Activated CD4-positive, CD25-positive, alpha-beta regulatory T cell treated with anti-CD3 and anti-CD28 coated beads, Interleukin-2, amount 50 U/mL, for 16 hours (primary cell): ENCODE measurements around the gene RELA.
"Not testable (repeated sequence)": the region's sequence is repeated elsewhere in the genome, so short reads cannot be mapped to it uniquely, and the experiment has no call there.

Experiments used
- DNase-seq: peaks from one replicate; pipeline ENCODE4 v3.0.0-alpha.2; 2020; ENCODE audit warnings: low read depth, low spot score

The RELA gene

GRCh38 chr11:65662799-65663638, at the start of gene RELA:
Gene RELA, minus strand, starts transcription at chr11:65662916. Its CDS starts 84 bp downstream, at chr11:65662832.
- DNase-seq = peak; percentile 74

GRCh38 chr11:65711785-65712632, 49.3 kb upstream of the RELA start, which contains the start of gene KAT5:
Gene KAT5, plus strand, starts transcription at chr11:65712252. Its CDS starts 16 bp downstream, at chr11:65712268.
- DNase-seq = peak; percentile 95

GRCh38 chr11:65710421-65710820, 47.7 kb upstream of the RELA start:
- no peak for DNase-seq

GRCh38 chr11:65709661-65710060, 46.9 kb upstream of the RELA start:
- DNase-seq = no peak

- DNase-seq = no peak
These were observed 45.7 kb upstream of the RELA start for GRCh38 chr11:65708451-65708850.

- DNase-seq = not testable (repeated sequence)
These were observed 44.3 kb upstream of the RELA start for GRCh38 chr11:65707002-65707401.

GRCh38 chr11:65706303-65706763, 43.6 kb upstream of the RELA start:
- peak; percentile 53 for DNase-seq

- no peak for DNase-seq
These were observed 41.1 kb upstream of the RELA start for GRCh38 chr11:65703846-65704245.

- no peak for DNase-seq
These were observed 39.0 kb upstream of the RELA start for GRCh38 chr11:65701686-65702085.

- DNase-seq = no peak
These were observed 37.7 kb upstream of the RELA start for GRCh38 chr11:65700399-65700798.

- DNase-seq = no peak
These were observed 36.6 kb upstream of the RELA start for GRCh38 chr11:65699306-65699705.

GRCh38 chr11:65698205-65698604, 35.5 kb upstream of the RELA start:
- DNase-seq = no peak

- DNase-seq = no peak
These were observed 34.3 kb upstream of the RELA start for GRCh38 chr11:65696802-65697552.

GRCh38 chr11:65695459-65696241, 32.9 kb upstream of the RELA start:
- DNase-seq = no peak

GRCh38 chr11:65692367-65692766, 29.7 kb upstream of the RELA start:
- DNase-seq = no peak

- not testable (repeated sequence) for DNase-seq
These were observed 29.1 kb upstream of the RELA start for GRCh38 chr11:65691847-65692246.

- DNase-seq = no peak
These were observed 23.3 kb upstream of the RELA start for GRCh38 chr11:65685981-65686380.

GRCh38 chr11:65683480-65683879, 20.8 kb upstream of the RELA start:
- not testable (repeated sequence) for DNase-seq

- no peak for DNase-seq
These were observed 17.6 kb upstream of the RELA start for GRCh38 chr11:65680192-65680743.

- no peak for DNase-seq
These were observed 10.3 kb upstream of the RELA start for GRCh38 chr11:65672982-65673381.
